HuH-7.5 (cell line): ENCODE results near the gene RBM47.
"Not testable (repeated sequence)": the region's sequence is repeated elsewhere in the genome, so short reads cannot be mapped to it uniquely, and the experiment has no call there.

Experiments
- DNase-seq: peaks from one replicate; pipeline ENCODE4 v3.0.0; 2011; ENCODE audit warnings: low spot score

RBM47 gene

DNA sequence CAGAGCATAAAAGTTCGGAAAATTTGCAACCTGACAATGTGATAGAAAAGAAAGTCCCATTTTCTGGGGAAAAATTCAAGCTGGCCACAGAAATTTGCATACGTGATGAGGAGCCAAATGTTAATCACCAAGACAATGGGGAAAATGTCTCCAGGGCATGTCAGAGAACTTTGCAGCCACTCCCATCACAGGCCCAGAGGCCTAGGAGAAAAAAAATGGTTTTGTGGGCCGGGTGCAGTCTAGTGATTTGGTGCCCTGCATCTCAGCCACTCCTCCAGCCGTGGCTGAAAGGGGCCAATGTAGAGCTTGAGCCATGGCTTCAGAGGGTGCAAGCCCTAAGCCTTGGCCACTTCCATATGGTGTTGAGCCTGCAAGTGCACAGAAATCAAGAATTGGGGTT is 223.3 kb downstream of the RBM47 start:
- no peak for DNase-seq

DNA sequence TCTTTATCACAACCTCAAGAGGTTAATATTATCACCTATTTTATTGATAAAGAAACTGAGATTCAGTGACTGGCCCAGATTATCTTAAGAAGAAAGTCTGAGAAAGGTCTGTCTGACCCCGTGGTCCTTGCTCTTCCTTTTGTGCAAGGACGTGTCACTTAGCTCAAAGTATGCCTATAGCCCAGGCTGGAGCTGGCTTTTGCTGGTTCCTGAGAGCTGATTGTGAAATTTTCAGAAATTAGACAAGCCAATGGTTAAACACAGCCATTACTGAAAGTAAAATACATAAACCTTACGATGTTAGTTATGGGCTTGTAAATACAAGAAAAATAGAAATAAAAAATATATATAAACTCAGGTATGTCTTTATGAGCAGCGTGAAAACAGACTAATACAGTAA is 224.5 kb downstream of the RBM47 start:
- no peak for DNase-seq

- no peak for DNase-seq
These were observed 226.6 kb downstream of the RBM47 start for GRCh38 chr4:40403081-40403480.

DNA sequence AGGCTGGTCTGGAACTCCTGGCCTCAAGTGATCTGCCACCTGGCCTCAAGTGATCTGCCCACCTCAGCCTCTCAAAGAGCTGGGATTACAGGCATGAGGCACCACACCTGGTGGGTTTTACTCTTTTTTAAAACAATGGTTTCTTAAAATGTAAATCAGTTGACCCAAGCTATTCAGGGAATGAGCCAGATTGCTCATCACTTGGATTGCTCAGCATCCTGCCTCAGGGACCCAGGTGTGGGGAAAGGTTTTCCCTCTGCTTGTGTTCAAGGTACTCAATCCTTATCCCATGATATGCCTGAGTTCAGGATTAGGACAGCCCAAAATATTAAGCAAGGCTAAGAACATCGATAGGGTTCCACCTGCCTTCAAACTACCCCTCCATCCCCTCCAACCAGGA is 227.1 kb downstream of the RBM47 start:
- DNase-seq = no peak

- DNase-seq = no peak
These were observed 228.0 kb downstream of the RBM47 start for GRCh38 chr4:40401631-40402030.

- DNase-seq = no peak
These were observed 228.6 kb downstream of the RBM47 start for GRCh38 chr4:40401096-40401495.

DNA sequence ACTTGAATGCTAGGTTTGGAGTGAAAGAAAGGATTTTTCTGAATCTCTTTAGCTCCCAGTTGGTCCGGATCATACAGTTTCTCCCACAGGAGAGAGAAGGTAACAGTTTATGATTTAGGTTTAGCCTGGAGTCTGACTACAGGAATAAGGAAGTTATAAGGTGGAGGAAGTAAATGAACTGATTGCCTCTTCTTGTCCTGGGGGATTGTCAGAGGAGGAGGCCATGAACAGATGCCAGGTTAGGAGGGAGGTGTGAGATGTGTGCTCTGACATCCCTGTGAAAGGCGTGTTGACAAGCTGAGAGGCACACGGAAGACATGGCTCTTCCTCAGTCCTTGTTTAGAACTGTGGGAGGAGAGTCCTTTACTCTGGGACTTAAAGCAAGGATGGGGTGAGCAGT is 230.1 kb downstream of the RBM47 start:
- no peak for DNase-seq

GRCh38 chr4:40395908-40396793 is 233.5 kb downstream of the RBM47 start:
- peak; percentile 23 for DNase-seq

DNA sequence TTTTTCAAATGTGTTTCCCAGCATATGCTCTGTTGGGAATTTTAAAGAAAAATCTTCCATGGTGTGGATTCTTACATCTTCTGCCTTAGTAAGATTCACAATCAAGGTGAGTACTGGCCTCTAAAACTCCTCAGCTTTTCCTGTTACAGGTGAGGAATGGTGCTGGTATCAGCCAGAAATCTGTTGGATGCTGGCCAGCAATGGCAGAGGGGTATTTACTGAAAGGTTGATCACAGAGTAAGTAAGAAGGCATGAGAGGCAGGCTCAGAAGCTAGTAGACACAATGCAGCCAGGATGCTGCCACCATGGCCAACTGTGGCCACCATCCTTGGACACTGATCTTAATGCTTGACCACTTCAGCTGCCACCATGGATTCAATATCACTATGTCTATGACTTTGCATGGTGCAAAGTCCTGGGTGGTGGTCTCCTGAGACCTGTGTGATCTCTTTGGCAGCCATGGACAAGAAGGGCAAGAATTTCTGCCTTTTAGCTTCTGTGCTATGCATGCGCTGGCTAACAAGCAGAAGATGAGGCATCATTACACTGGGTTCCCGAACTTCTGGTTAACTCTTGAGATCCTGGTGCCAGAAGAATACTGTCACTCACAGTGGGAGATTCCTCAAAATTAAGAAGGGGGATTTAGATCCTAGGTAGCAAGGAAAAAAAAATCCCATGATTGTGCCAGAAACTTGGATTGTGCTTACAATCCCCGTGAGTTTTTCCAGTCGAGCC is 234.3 kb downstream of the RBM47 start:
- no peak for DNase-seq

DNA sequence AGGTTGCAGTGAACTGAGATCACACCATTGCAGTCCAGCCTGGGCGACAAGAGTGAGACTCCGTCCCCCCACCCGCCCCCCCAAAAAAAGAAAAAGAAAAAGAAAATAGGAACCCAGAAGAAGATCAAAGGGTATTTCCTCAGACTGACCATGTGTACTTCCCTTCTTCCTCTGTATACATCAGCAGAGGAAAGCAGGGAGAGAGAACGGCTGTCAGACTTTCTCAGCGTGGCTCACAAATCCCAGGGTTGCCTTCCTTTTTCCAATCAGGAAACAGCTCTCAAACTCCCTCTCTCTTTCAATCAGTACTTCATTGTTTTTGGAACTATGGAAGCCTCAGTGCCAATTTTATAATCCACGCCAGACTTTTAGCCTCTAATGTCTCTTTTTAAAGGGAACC is 235.4 kb downstream of the RBM47 start:
- no peak for DNase-seq

DNA sequence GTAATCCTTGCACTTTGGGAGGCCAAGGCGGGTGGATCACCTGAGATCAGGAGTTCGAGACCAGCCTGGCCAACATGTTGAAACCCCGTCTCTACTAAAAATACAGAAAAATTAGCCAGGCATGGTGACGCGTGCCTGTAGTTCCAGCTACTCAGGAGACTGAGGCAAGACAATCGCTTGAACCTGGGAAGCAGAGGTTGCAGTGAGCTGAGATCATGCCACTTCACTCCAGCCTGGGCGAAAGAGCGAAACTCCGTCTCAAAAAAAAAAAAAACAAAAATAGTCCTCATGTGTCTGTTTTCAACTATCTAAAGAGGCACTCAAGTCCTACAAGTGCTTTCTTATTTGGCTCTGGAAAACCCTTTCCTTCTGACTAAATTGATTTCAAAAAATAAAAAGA is 237.4 kb downstream of the RBM47 start:
- DNase-seq = not testable (repeated sequence)

DNA sequence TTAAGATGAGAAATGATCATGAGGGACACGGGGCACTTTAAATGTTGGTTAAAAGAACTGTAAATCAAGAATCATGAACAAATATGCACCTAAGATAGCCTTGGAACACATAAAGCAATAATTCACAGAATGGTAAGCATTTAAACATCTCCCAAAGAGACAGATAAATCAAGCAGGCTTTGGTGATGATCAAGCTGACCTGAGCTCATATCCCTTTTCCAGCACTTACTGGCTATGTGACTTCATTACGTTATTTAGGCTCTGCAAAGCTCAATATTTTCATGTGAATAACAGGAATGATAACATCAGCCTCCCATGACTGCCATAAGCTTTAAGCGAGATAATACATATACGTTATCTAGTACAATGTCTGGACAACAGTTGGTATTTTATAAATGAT is 239.7 kb downstream of the RBM47 start:
- no peak for DNase-seq

- no peak for DNase-seq
These were observed 241.4 kb downstream of the RBM47 start for GRCh38 chr4:40388239-40388638.

DNA sequence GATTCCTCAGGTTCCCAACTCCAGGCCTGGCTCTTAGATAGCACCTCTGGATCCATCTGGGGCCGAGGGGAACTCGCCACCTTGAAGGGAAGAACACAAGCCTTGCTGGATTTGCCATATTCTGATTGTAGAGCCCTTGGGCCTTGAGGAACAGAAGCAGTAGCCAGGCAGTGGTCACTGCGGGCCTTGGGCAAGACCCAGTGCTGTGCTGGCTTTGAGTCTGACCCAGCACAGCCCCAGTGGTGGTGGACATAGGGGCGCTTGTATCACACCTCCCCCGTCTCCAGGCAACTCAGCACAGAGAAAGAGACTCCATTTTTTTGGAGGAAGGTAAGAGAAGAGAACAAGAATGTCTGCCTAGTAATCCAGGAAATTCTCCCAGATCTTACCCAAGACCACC is 249.0 kb downstream of the RBM47 start:
- no peak for DNase-seq

DNA sequence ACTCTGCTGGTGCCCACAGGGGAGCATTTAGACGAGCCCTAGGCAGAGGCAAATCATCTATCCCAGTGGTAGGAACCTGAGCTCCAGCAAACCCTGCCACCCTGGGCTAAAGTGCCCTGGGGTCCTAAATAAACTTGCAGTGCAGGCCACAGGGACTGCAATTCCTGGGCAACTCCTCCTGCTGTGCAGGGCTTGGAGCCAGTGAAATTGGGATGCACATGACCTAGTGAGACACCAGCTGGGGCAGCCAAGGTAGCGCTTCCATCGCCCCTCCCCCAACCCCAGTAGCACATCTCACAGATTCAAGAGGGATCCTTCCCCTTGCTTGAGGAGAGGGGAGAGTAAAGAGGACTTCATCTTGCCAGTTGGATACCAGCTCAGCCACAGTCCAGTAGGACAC is 250.4 kb downstream of the RBM47 start:
- no peak for DNase-seq

- no peak for DNase-seq
These were observed 251.0 kb downstream of the RBM47 start for GRCh38 chr4:40378619-40379018.

DNA sequence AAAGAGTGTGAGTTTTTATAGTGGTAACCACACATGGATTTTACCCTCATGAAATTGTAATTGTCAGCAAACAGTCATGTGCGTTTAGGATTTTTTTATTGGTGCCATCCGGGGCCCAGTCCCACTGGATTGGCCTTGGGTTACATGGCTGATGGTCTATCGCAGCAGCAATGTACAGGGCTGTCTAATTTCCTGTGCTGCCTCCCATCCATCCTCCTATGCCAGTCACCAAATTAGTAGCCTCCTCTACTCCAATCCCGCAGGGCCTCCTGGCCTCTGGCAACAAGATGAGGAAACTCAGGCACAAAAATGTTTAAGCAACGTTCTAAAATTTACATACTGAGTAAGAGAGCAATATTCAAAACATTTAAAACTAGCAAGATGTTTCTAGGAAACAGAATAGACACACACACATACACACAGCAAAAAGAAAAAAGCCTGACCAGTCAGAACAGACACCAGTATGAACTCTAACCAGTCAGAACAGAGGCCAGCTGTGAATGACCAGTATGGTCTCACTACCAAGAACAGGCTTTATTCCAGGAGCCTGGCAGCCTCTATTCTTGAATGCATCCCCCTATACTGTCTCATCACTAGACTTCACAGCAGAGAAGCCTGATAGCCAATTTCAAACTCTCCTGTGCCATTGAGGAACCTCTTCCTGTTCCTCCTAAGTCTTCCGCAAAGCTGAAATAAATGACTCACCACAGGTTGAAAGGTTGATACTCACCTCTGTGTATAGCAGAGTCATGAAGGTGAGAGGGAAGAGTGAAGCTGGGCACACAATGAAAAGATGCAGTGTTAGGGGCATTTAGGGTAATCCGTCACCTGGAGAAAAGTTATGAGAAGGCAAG is 251.9 kb downstream of the RBM47 start:
- no peak for DNase-seq

GRCh38 chr4:40375620-40376019 is 254.0 kb downstream of the RBM47 start:
- no peak for DNase-seq

GRCh38 chr4:40375095-40375494 is 254.6 kb downstream of the RBM47 start:
- no peak for DNase-seq

DNA sequence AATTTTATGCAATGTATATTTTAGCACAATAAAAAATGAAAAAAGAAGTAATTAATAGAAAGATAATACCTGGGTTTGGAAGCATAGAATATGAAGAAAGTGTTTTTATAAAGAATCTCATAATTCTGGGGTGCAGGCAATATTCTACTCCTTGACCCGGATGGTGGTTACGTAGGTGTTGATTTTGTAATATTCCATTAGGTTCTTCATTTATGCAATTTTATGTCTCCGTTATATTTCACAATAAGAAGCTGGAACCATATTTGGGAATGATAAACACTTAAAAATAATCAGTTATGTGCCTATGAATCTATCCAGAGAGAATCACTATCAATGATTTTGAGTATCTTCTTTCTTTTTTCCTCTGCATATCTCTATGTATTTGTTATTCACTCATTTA is 256.0 kb downstream of the RBM47 start:
- DNase-seq = no peak
